MCF 10A (cell line): ENCODE data around the gene FLT1. TPM values are rescaled to one million over a fixed set of nuclear protein-coding genes. Genes with fewer than 3 reads are reported as not detected.

ENCODE experiments used
- BruUV-seq: library from RNA; stranded (reverse); fragments of 400-500 nt; replicated peaks from 2 replicates; lab custom pipeline; 2021; lab: Mats Ljungman, UMichigan
- CTCF ChIA-PET: fragments of 300-600 bp; sonication (Branson Sonifier 250); formaldehyde crosslinking; extraction: SDS; loops from one replicate; lab custom pipeline; 2021; ENCODE audit warnings: antibody characterized with exemption, inconsistent platforms; lab: Yijun Ruan, JAX
- POLR2A ChIA-PET: fragments of 300-600, 350-650 bp; sonication (Branson Sonifier 250); formaldehyde crosslinking; extraction: SDS; loops from one replicate; lab custom pipeline; 2020; ENCODE audit warnings: antibody characterized with exemption, inconsistent platforms; lab: Yijun Ruan, JAX
- DNase-seq: peaks from one replicate; pipeline ENCODE4 v3.0.0-alpha.2; 2018; ENCODE audit not compliant: unreplicated experiment
- H3K27ac Mint-ChIP-seq: one replicate; pipeline ENCODE4 v1.8.0; 2022; ENCODE audit warnings: mild to moderate bottlenecking, low read depth, mixed read lengths; ENCODE audit not compliant: unreplicated experiment
- H3K27me3 Mint-ChIP-seq: one replicate; pipeline ENCODE4 v1.8.0; 2022; ENCODE audit warnings: mixed read lengths; ENCODE audit not compliant: insufficient read depth, unreplicated experiment
- H3K36me3 Mint-ChIP-seq: one replicate; pipeline ENCODE4 v1.8.0; 2022; ENCODE audit warnings: mild to moderate bottlenecking, moderate library complexity, mixed read lengths; ENCODE audit not compliant: insufficient read depth, unreplicated experiment
- H3K4me1 Mint-ChIP-seq: one replicate; pipeline ENCODE4 v1.8.0; 2022; ENCODE audit warnings: mixed read lengths; ENCODE audit not compliant: insufficient read depth, unreplicated experiment
- H3K4me3 Mint-ChIP-seq: one replicate; pipeline ENCODE4 v1.8.0; 2022; ENCODE audit warnings: mild to moderate bottlenecking, moderate library complexity, mixed read lengths; ENCODE audit not compliant: unreplicated experiment
- H3K9me3 Mint-ChIP-seq: one replicate; pipeline ENCODE4 v1.8.0; 2022; ENCODE audit warnings: mixed read lengths; ENCODE audit not compliant: unreplicated experiment
- intact Hi-C: fragments of 100-400 bp; cut with micrococcal nuclease; formaldehyde crosslinking; loops from 2 replicates; pipeline ENCODE4 v1.14.1; 2022
- total RNA-seq: library from RNA; stranded (reverse); gene quantifications from 2 replicates; pipeline ENCODE4 v1.2.3, GENCODE V29; 2022
- TF ChIP-seq, protein P1 (sequence below): fragments of 200-600 bp; IDR thresholded peaks from one replicate; pipeline ENCODE4 v1.8.0; 2022; ENCODE audit warnings: antibody characterized with exemption, mild to moderate bottlenecking; ENCODE audit not compliant: unreplicated experiment

The FLT1 gene
- total RNA-seq, 1 experiment from 2014 or later = not detected

DNA sequence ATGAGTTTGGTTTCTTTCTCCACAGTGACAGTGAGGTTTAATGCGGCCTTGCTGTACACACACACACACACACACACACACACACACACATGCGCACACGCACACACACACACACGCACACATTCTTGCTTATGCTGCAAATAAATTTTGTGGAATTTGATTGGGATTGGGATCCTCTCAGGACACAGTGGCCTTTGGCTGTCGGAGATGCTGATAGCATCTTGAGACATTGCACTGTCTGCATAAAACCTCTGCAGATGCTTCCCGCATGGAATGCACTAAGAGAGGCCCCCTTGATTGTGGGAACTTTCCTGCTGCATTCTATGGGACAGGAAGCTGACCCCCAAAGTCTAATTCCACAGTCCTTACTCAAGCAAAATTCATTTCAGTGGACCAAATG is 145.6 kb downstream of the FLT1 start:
- intact Hi-C loops = no loop called here
- CTCF ChIA-PET = interaction anchor here (0.6 to 1.2 kb wide), 3 partner anchors 17 to 32 kb away, joined by 3 to 5 read pairs (median 3); no protein-coding TSS in a partner anchor
- TF ChIP-seq, protein P1, sequence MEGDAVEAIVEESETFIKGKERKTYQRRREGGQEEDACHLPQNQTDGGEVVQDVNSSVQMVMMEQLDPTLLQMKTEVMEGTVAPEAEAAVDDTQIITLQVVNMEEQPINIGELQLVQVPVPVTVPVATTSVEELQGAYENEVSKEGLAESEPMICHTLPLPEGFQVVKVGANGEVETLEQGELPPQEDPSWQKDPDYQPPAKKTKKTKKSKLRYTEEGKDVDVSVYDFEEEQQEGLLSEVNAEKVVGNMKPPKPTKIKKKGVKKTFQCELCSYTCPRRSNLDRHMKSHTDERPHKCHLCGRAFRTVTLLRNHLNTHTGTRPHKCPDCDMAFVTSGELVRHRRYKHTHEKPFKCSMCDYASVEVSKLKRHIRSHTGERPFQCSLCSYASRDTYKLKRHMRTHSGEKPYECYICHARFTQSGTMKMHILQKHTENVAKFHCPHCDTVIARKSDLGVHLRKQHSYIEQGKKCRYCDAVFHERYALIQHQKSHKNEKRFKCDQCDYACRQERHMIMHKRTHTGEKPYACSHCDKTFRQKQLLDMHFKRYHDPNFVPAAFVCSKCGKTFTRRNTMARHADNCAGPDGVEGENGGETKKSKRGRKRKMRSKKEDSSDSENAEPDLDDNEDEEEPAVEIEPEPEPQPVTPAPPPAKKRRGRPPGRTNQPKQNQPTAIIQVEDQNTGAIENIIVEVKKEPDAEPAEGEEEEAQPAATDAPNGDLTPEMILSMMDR = no peak
- Mint-ChIP-seq H3K27me3 (peaks cover 16% of the 10 kb centered on the region), H3K27ac (no peak overlapping the region), H3K36me3 (no peaks in the 10 kb centered on the region), H3K4me1 (no peaks in the 10 kb centered on the region), H3K4me3 (no peak overlapping the region), H3K9me3 (no peaks in the 10 kb centered on the region)
- POLR2A ChIA-PET = no interaction called here
- BruUV-seq = no TSS peak
- no peak for DNase-seq

DNA sequence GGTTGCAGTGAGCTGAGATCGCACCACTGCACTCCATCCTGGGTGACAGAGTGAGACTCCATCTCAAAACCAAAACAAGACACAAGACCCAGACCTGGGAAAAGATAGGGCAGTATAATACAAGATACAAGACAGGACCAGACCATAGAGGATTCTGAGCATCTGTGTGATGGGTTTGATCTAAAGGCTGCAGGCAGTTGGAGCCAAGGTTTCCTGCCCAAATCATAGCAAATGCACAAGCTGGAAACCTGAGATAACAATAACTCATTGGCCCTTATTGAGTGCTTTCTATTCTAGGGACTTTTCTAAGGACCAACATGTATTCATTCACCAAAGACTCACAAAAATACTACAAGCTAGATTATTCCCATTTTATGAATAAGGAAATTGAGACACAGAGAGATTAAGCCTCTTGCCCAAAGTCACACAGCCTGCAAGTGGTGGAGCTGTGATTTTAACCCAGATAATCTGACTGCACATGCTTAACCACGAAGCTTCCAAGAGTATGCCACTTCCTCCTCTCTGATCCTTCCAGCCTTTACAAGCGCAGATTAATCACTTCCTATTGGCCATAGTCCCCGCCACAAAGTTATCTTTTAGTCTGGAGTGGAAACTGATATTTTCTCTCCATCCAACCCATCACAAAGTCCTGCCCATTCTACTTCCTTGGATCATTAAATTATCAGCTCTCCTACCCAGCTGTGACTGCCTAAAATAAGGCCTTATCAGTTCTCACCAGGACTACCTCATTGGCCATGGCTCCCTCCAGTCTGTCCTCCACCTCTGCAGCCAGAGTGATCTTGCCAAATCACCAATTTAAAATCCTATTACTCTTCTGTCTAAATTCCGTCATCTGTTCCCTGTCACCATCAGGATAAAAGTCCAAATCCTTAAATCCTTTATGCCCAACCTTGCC is 147.2 kb downstream of the FLT1 start:
- BruUV-seq = no TSS peak
- TF ChIP-seq, protein P1 = no peak
- CTCF ChIA-PET = interaction anchor here (0.5 to 1.4 kb wide), 4 partner anchors 14 to 1119 kb away, joined by 3 to 5 read pairs (median 4); no protein-coding TSS in a partner anchor

DNA sequence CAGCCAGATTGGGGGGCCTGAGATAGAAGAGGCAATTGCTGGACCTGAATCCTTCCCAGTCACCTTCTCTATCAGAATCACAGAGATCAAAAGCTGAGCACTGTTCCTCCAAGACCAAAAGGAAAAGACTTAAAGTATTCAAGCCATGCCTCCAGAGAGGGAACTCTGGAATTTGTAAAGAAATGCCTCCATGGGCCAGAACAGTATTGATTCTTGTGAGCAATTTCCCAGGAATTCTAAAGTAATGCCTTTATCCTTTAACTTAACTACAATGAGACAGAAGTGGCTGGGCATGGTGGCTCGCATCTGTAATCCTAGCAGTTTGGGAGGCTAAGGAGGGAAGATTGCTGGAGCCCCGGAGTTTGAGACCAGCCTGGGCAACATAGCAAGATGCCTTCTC is 148.8 kb downstream of the FLT1 start:
- H3K36me3 Mint-ChIP-seq = no peaks in the 10 kb centered on the region
- ChIA-PET CTCF (no interaction called here), POLR2A (no interaction called here)
- no peak overlapping the region for H3K4me3 Mint-ChIP-seq
- intact Hi-C loops = no loop called here
- H3K9me3 Mint-ChIP-seq = no peaks in the 10 kb centered on the region
- H3K4me1 Mint-ChIP-seq = no peaks in the 10 kb centered on the region
- BruUV-seq = no TSS peak
- DNase-seq = no peak
- no peak overlapping the region for H3K27ac Mint-ChIP-seq
- TF ChIP-seq, protein P1 = no peak
- peaks cover 16% of the 10 kb centered on the region for H3K27me3 Mint-ChIP-seq

More for the DNA sequence above, 147.2 kb downstream of the FLT1 start:
- DNase-seq = no peak
- Mint-ChIP-seq H3K4me3 (no peak overlapping the region), H3K4me1 (no peaks in the 10 kb centered on the region), H3K27me3 (peaks cover 16% of the 10 kb centered on the region), H3K9me3 (no peaks in the 10 kb centered on the region), H3K36me3 (no peaks in the 10 kb centered on the region), H3K27ac (no peak overlapping the region)
- intact Hi-C loops = no loop called here
- POLR2A ChIA-PET = no interaction called here

DNA sequence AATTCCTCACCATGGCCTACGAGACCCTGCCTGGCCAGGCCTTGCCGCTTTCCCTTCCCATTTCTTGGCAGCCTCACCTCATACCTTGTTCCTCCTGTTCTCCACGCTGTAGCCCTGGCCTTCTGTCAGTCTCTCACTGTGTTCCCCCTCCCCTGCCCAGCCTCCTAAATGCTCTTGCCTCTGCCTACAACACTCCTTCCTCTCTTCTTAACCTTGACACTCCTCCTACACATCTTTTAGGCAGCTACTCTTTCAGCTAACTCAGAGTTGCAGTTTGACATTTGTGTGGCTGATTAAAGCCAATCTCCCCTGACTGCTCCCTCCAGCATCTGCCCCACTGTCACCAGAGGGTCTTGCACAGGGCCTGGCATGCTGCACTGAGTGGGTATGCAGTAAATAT is 150.8 kb downstream of the FLT1 start:
- ChIA-PET CTCF (interaction anchor here (1.1 kb wide), 1 partner anchor 292 kb away, joined by 3 read pairs; no protein-coding TSS in a partner anchor), POLR2A (no interaction called here)
- Mint-ChIP-seq H3K4me1 (peaks cover 7% of the 10 kb centered on the region), H3K9me3 (no peaks in the 10 kb centered on the region), H3K36me3 (no peaks in the 10 kb centered on the region), H3K4me3 (no peak overlapping the region), H3K27me3 (peaks cover 16% of the 10 kb centered on the region), H3K27ac (no peak overlapping the region)
- no peak for DNase-seq
- TF ChIP-seq, protein P1 = no peak
- no TSS peak for BruUV-seq
- intact Hi-C loops = no loop called here
